ENCODE measurements around the gene HSPA1L. TPM values are rescaled to one million over a fixed set of nuclear protein-coding genes. Genes with fewer than 3 reads are reported as not detected.
"Not testable (repeated sequence)": the region's sequence is repeated elsewhere in the genome, so short reads cannot be mapped to it uniquely, and the experiment has no call there.

HSPA1L gene
- total RNA-seq, 2 donors from 2014 or later: 1.7 to 4.1 TPM

GRCh38 chr6:31817929-31818511 lies 2.9 kb upstream of the HSPA1L start:
- not testable (repeated sequence) for ATAC-seq; DNase-seq (ENCODE audit: low spot score); H3K36me3 Mint-ChIP-seq; H3K9me3 Mint-ChIP-seq; H3K27me3 Mint-ChIP-seq
- H3K4me1 Mint-ChIP-seq (ENCODE audit: low read depth in 2 of 2): peaks cover 49 to 59% of the 10 kb centered on the region in 2 donors
- peak overlapping the region; percentile 92 to 93 for H3K27ac Mint-ChIP-seq
- peak overlapping the region; percentile 92 for H3K4me3 Mint-ChIP-seq

GRCh38 chr6:31817133-31817928 lies 2.2 kb upstream of the HSPA1L start:
- not testable (repeated sequence) for H3K27me3 Mint-ChIP-seq; DNase-seq (ENCODE audit: low spot score); H3K9me3 Mint-ChIP-seq; ATAC-seq; H3K36me3 Mint-ChIP-seq
- peak overlapping the region; percentile 92 for H3K4me3 Mint-ChIP-seq
- peaks cover 52 to 59% of the 10 kb centered on the region in 2 donors for H3K4me1 Mint-ChIP-seq (ENCODE audit: low read depth in 2 of 2)
- H3K27ac Mint-ChIP-seq: peak overlapping the region; percentile 92 to 93

- Mint-ChIP-seq H3K27ac (peak overlapping the region; percentile 99 to 100), H3K27me3 (no peaks in the 10 kb centered on the region), H3K36me3 (peaks cover 11% of the 10 kb centered on the region), H3K9me3 (no peaks in the 10 kb centered on the region), H3K4me3 (peak overlapping the region; percentile 92), H3K4me1 (ENCODE audit: low read depth in 2 of 2) (peaks cover 37 to 56% of the 10 kb centered on the region in 2 donors)
- DNase-seq (ENCODE audit: low spot score): peak; percentile 91
- peak; percentile 62 to 82 for ATAC-seq
Measured at GRCh38 chr6:31814677-31815024, 432 bp downstream of the HSPA1L start.

GRCh38 chr6:31813465-31813849 lies 1.6 kb downstream of the HSPA1L start:
- DNase-seq (ENCODE audit: low spot score): no peak
- Mint-ChIP-seq H3K9me3 (no peaks in the 10 kb centered on the region), H3K4me1 (ENCODE audit: low read depth in 2 of 2) (peaks cover 34 to 54% of the 10 kb centered on the region in 2 donors), H3K27me3 (no peaks in the 10 kb centered on the region), H3K4me3 (peak overlapping the region; percentile 92), H3K36me3 (peaks cover 11% of the 10 kb centered on the region), H3K27ac (peak overlapping the region; percentile 99 to 100)
- ATAC-seq: no peak

- no peak overlapping the region for H3K4me3 Mint-ChIP-seq
- DNase-seq (ENCODE audit: low spot score) (no peak), ATAC-seq (no peak)
- H3K27me3 Mint-ChIP-seq: no peaks in the 10 kb centered on the region
- H3K4me1 Mint-ChIP-seq (ENCODE audit: low read depth in 2 of 2): peaks cover 25 to 47% of the 10 kb centered on the region in 2 donors
- no peaks in the 10 kb centered on the region for H3K9me3 Mint-ChIP-seq
- H3K36me3 Mint-ChIP-seq: peaks cover 4% of the 10 kb centered on the region
- H3K27ac Mint-ChIP-seq: peak overlapping the region; percentile 99 to 100
Measured at GRCh38 chr6:31811645-31812044, 3.4 kb downstream of the HSPA1L start.

- ATAC-seq; H3K36me3 Mint-ChIP-seq; H3K27me3 Mint-ChIP-seq; DNase-seq (ENCODE audit: low spot score); H3K4me3 Mint-ChIP-seq; H3K9me3 Mint-ChIP-seq: not testable (repeated sequence)
- Mint-ChIP-seq H3K27ac (peak overlapping the region; percentile 31 to 99), H3K4me1 (ENCODE audit: low read depth in 2 of 2) (peaks cover 23 to 45% of the 10 kb centered on the region in 2 donors)
Measured at GRCh38 chr6:31808599-31808998, 6.5 kb downstream of the HSPA1L start.

- peaks cover 4% of the 10 kb centered on the region for H3K36me3 Mint-ChIP-seq
- ATAC-seq: peak; percentile 98
- H3K27ac Mint-ChIP-seq: peak within 1 kb of the TSS; percentile 93 to 99
- H3K4me1 Mint-ChIP-seq (ENCODE audit: low read depth in 2 of 2): peaks cover 17 to 35% of the 10 kb centered on the region in 2 donors
- H3K27me3 Mint-ChIP-seq: no peaks in the 10 kb centered on the region
- no peaks in the 10 kb centered on the region for H3K9me3 Mint-ChIP-seq
- peak within 1 kb of the TSS; percentile 97 for H3K4me3 Mint-ChIP-seq
- DNase-seq (ENCODE audit: low spot score): peak; percentile 99
Measured at GRCh38 chr6:31806470-31807272, 8.4 kb downstream of the HSPA1L start, which contains the start of gene LSM2. TSS of gene LSM2 (minus strand) at chr6:31806966. CDS start at chr6:31806757, 209 bp downstream.

- Mint-ChIP-seq H3K4me3 (peak overlapping the region; percentile 97), H3K4me1 (ENCODE audit: low read depth in 2 of 2) (peaks cover 17 to 28% of the 10 kb centered on the region in 2 donors), H3K36me3 (peaks cover 4% of the 10 kb centered on the region), H3K27me3 (no peaks in the 10 kb centered on the region), H3K9me3 (no peaks in the 10 kb centered on the region), H3K27ac (peak overlapping the region; percentile 93 to 99)
- ATAC-seq (peak; percentile 0 to 5), DNase-seq (ENCODE audit: low spot score) (no peak)
Measured at GRCh38 chr6:31805939-31806469, 9.1 kb downstream of the HSPA1L start.

GRCh38 chr6:31801031-31801927 lies 13.8 kb downstream of the HSPA1L start:
- DNase-seq (ENCODE audit: low spot score); H3K4me3 Mint-ChIP-seq; ATAC-seq; H3K9me3 Mint-ChIP-seq; H3K36me3 Mint-ChIP-seq; H3K27me3 Mint-ChIP-seq: not testable (repeated sequence)
- H3K27ac Mint-ChIP-seq: peak overlapping the region in 1 of 2 donors; percentile 68
- peaks cover 23 to 24% of the 10 kb centered on the region in 2 donors for H3K4me1 Mint-ChIP-seq (ENCODE audit: low read depth in 2 of 2)

GRCh38 chr6:31799781-31800180 lies 15.3 kb downstream of the HSPA1L start:
- no peaks in the 10 kb centered on the region for H3K27me3 Mint-ChIP-seq
- no peaks in the 10 kb centered on the region for H3K9me3 Mint-ChIP-seq
- DNase-seq (ENCODE audit: low spot score): no peak
- H3K4me3 Mint-ChIP-seq: no peak overlapping the region
- no peaks in the 10 kb centered on the region for H3K36me3 Mint-ChIP-seq
- peaks cover 17% of the 10 kb centered on the region in 2 donors for H3K4me1 Mint-ChIP-seq (ENCODE audit: low read depth in 2 of 2)
- H3K27ac Mint-ChIP-seq: no peak overlapping the region
- no peak for ATAC-seq

- H3K27me3 Mint-ChIP-seq: no peaks in the 10 kb centered on the region
- no peaks in the 10 kb centered on the region for H3K9me3 Mint-ChIP-seq
- no peaks in the 10 kb centered on the region for H3K36me3 Mint-ChIP-seq
- H3K4me1 Mint-ChIP-seq (ENCODE audit: low read depth in 2 of 2): peaks cover 21 to 22% of the 10 kb centered on the region in 2 donors
- H3K4me3 Mint-ChIP-seq: peak overlapping the region; percentile 61
- peak overlapping the region; percentile 86 to 98 for H3K27ac Mint-ChIP-seq
- DNase-seq (ENCODE audit: low spot score) (no peak), ATAC-seq (no peak)
Measured at GRCh38 chr6:31797588-31797987, 17.5 kb downstream of the HSPA1L start.

GRCh38 chr6:31796993-31797385 lies 18.1 kb downstream of the HSPA1L start:
- no peaks in the 10 kb centered on the region for H3K9me3 Mint-ChIP-seq
- H3K4me1 Mint-ChIP-seq (ENCODE audit: low read depth in 2 of 2): peaks cover 21 to 22% of the 10 kb centered on the region in 2 donors
- no peaks in the 10 kb centered on the region for H3K36me3 Mint-ChIP-seq
- H3K27ac Mint-ChIP-seq: peak overlapping the region; percentile 86 to 98
- ATAC-seq (no peak), DNase-seq (ENCODE audit: low spot score) (no peak)
- no peaks in the 10 kb centered on the region for H3K27me3 Mint-ChIP-seq
- H3K4me3 Mint-ChIP-seq: peak overlapping the region; percentile 61

All from natural killer cell treated with Interleukin-12 subunit alpha and Interleukin-12 subunit beta and Interleukin-15 and Interleukin-18, amount 100 ng/mL, for 72 hours (primary cell).